Activated CD8-positive, alpha-beta T cell treated with anti-CD3 and anti-CD28 coated beads for 36 hours (primary cell): Measurements from ENCODE around the gene HCLS1. TPM values are rescaled to one million over a fixed set of nuclear protein-coding genes. Genes with fewer than 3 reads are reported as not detected.

Experiments
- ATAC-seq: fragments of 200-7000 bp; cut with Tn5 transposase; one replicate; pipeline ENCODE4 v1.10.0; 2021; ENCODE audit warnings: mild to moderate bottlenecking, moderate library complexity
- CTCF ChIA-PET: fragments of 350-600 bp; sonication (Branson Sonifier 250); formaldehyde crosslinking; loops from one replicate; lab custom pipeline; 2021; ENCODE audit warnings: antibody characterized with exemption; lab: Charles Lee
- POLR2A ChIA-PET: fragments of 350-600 bp; sonication (Branson Sonifier 250); formaldehyde crosslinking; loops from one replicate; lab custom pipeline; 2021; ENCODE audit warnings: antibody characterized with exemption; lab: Charles Lee
- DNase-seq: peaks from one replicate; pipeline ENCODE4 v3.0.0-alpha.2; 2020
- H3K27ac Mint-ChIP-seq: one replicate; pipeline ENCODE4 v1.8.0; 2021; ENCODE audit warnings: mild to moderate bottlenecking, mixed read lengths
- H3K27me3 Mint-ChIP-seq: one replicate; pipeline ENCODE4 v1.8.0; 2021; ENCODE audit warnings: mixed read lengths
- H3K36me3 Mint-ChIP-seq: one replicate; pipeline ENCODE4 v1.8.0; 2021; ENCODE audit warnings: low read depth, mixed read lengths
- H3K4me1 Mint-ChIP-seq: one replicate; pipeline ENCODE4 v1.8.0; 2021; ENCODE audit warnings: low read depth, mixed read lengths
- H3K4me3 Mint-ChIP-seq: one replicate; pipeline ENCODE4 v1.8.0; 2021; ENCODE audit warnings: mild to moderate bottlenecking, moderate library complexity, mixed read lengths
- H3K9me3 Mint-ChIP-seq: one replicate; pipeline ENCODE4 v1.8.0; 2021; ENCODE audit warnings: mixed read lengths
- CTCF ChIP-seq: fragments of 200-600 bp; IDR thresholded peaks from one replicate; pipeline ENCODE4 v1.8.0; 2022; ENCODE audit warnings: antibody characterized with exemption, mild to moderate bottlenecking
- intact Hi-C: fragments of 100-400 bp; cut with micrococcal nuclease; formaldehyde crosslinking; loops from one replicate; pipeline ENCODE4 v1.10.0; 2022
- total RNA-seq, 2 experiments: library from RNA; stranded (reverse); gene quantifications; one replicate each; pipeline ENCODE4 v1.2.3, GENCODE V29; 2021

Gene HCLS1
- total RNA-seq, 2 experiments from 2014 or later = 196 to 199 TPM

- intact Hi-C loops = no loop called here
- ATAC-seq = no peak
- ChIA-PET POLR2A (no interaction called here), CTCF (interaction anchor here (1.0 kb wide), 1 partner anchor 11 kb away, joined by 3 read pairs; no protein-coding TSS in a partner anchor)
- Mint-ChIP-seq H3K36me3 (peaks cover 58% of the 10 kb centered on the region), H3K4me1 (peaks cover 23% of the 10 kb centered on the region), H3K27ac (peak overlapping the region; percentile 69), H3K27me3 (no peaks in the 10 kb centered on the region), H3K9me3 (no peaks in the 10 kb centered on the region), H3K4me3 (no peak overlapping the region)
- no peak for TF ChIP-seq CTCF
- no peak for DNase-seq
Observed at GRCh38 chr3:121642601-121643314, 17.9 kb downstream of the HCLS1 start.

- no peak for DNase-seq
- CTCF ChIA-PET = no interaction called here
- TF ChIP-seq CTCF = no peak
- H3K27ac Mint-ChIP-seq = peak overlapping the region; percentile 89
- H3K36me3 Mint-ChIP-seq = peaks cover 66% of the 10 kb centered on the region
- POLR2A ChIA-PET = no interaction called here
- intact Hi-C loops = no loop called here
- peaks cover 23% of the 10 kb centered on the region for H3K4me1 Mint-ChIP-seq
- no peaks in the 10 kb centered on the region for H3K9me3 Mint-ChIP-seq
- no peak overlapping the region for H3K4me3 Mint-ChIP-seq
- ATAC-seq = peak; percentile 20
- H3K27me3 Mint-ChIP-seq = no peaks in the 10 kb centered on the region
Observed at GRCh38 chr3:121641127-121641526, 19.6 kb downstream of the HCLS1 start.

- ATAC-seq (peak; percentile 30), DNase-seq (no peak)
- H3K36me3 Mint-ChIP-seq = peaks cover 70% of the 10 kb centered on the region
- H3K27ac Mint-ChIP-seq = peak overlapping the region; percentile 46
- CTCF ChIA-PET = interaction anchor here (1.5 kb wide), 1 partner anchor 28 kb away, joined by 3 read pairs; no protein-coding TSS in a partner anchor
- H3K27me3 Mint-ChIP-seq = no peaks in the 10 kb centered on the region
- no peak for TF ChIP-seq CTCF
- POLR2A ChIA-PET = interaction anchor here (0.6 to 1.4 kb wide), 3 partner anchors 9 to 650 kb away, joined by 3 to 4 read pairs (median 3); no protein-coding TSS in a partner anchor
- H3K9me3 Mint-ChIP-seq = no peaks in the 10 kb centered on the region
- H3K4me3 Mint-ChIP-seq = no peak overlapping the region
- intact Hi-C loops = no loop called here
- H3K4me1 Mint-ChIP-seq = peaks cover 23% of the 10 kb centered on the region
Observed at GRCh38 chr3:121637922-121638321, 22.8 kb downstream of the HCLS1 start.

- DNase-seq = no peak
- Mint-ChIP-seq H3K27ac (peak overlapping the region; percentile 6), H3K27me3 (no peaks in the 10 kb centered on the region), H3K36me3 (peaks cover 45% of the 10 kb centered on the region), H3K4me1 (no peaks in the 10 kb centered on the region), H3K9me3 (no peaks in the 10 kb centered on the region), H3K4me3 (no peak overlapping the region)
- POLR2A ChIA-PET = no interaction called here
- intact Hi-C loops = no loop called here
- no peak for ATAC-seq
- TF ChIP-seq CTCF = no peak
- CTCF ChIA-PET = no interaction called here
Observed at GRCh38 chr3:121630355-121630754, 30.3 kb downstream of the HCLS1 start.

- Mint-ChIP-seq H3K36me3 (peaks cover 41% of the 10 kb centered on the region), H3K4me1 (no peaks in the 10 kb centered on the region), H3K27me3 (no peaks in the 10 kb centered on the region), H3K27ac (no peak overlapping the region), H3K4me3 (no peak overlapping the region), H3K9me3 (no peaks in the 10 kb centered on the region)
- intact Hi-C loops = no loop called here
- POLR2A ChIA-PET = interaction anchor here (0.7 kb wide), 1 partner anchor 9 kb away, joined by 3 read pairs; no protein-coding TSS in a partner anchor
- CTCF ChIA-PET = no interaction called here
- no peak for TF ChIP-seq CTCF
- DNase-seq = no peak
- no peak for ATAC-seq
Observed at GRCh38 chr3:121629601-121630000, 31.1 kb downstream of the HCLS1 start.
